GM18508 (cell line): ENCODE measurements around the gene TRMT5.

Source experiments
- ATAC-seq: cut with Tn5 transposase; IDR thresholded peaks from one replicate; pipeline ENCODE4 v1.9.1; 2021; ENCODE audit warnings: moderate number of reproducible peaks; ENCODE audit not compliant: insufficient read depth, unreplicated experiment

TRMT5 gene

DNA sequence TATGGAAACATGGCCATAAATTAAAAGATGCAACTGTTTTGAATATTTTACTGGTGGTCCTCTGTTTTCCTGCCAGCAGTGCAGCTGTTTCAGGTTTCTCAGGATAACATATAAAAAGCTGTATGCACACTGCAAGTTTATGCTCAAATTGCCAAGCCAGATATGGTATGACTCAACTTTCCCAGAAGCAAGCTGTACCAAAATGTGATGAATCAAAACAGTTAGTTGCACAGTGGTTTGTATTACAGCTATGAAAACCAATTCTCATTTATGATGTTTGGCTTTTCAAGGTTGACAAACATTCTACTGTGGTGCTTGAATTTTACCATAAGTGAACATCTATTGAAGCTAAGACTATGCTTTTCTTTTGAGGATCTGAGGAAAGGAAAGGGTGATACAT lies 15.5 kb downstream of the TRMT5 start:
- ATAC-seq, result no peak

DNA sequence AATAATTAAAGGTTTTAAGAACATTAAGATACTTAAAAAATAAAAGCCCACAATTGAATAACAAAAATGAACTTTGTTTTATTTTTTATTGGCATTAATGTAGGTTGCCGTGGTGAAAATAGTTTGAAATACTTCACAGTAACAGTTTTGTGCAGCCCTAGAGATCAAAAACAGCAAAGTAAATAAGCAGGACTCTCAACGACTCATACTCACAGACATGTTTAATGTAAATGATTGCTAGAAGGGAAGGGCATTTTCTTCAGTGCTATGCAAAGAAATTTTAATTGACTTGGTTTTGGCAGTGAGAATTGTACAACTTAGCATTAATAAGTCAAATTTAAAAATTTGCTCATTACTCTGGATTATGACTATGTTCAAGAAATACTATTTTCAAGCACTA lies 16.0 kb downstream of the TRMT5 start:
- no peak for ATAC-seq

DNA sequence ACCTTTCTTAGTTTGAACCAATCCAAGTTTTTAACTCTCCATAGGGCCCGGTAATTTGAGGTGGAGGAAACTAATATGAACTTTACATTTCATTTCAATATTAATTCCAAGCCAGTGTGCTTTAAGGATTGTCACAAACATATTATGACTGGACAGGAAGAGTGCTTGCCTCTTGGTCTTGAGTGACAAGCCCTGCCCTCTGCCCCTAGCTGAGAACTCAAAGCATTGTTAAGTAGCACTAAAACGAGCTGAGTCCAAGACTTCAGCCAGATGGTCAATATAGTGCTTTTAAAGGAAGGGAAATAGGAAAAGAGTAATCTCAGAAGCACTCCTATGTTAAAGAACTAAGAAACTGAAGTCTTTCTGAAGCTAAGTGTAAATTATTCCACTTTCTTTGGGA lies 17.1 kb downstream of the TRMT5 start:
- ATAC-seq, result no peak

DNA sequence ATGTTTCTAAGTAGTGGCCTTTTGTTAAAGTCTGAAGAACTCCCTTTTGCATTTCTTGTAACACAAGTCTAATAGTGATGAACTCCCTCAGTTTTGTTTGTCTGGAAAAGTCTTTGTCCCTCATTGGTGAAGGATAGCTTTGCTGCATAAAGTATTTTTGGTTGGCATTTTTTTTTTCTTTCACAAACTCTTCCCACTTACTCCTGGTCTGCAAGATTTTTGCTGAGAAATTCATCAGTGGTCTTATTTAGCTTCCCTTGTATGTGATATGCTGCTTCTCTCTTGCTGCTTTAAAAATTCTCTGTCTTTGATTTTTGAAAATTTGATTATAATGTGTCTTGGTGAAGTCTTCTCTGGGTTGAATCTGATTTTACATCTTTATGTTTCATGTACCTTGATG lies 22.7 kb downstream of the TRMT5 start:
- no peak for ATAC-seq

DNA sequence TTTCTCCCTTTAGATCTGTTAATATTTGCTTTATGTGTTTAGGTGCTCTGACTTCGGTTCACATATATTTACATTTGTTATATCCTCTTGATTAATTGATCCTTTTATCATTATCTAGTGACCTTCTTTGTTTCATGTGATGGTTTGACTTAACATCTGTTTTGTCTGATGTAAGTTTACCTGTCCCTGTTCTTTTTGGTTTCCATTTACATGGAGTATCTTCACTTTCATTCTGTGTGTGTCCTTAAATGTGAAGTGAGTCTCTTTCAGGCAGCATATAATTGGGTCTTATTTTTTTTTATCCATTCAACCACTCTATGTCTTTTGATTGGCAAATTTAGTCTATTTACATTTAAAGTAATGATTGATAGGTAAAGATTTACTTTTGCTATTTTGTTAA lies 24.2 kb downstream of the TRMT5 start:
- no peak for ATAC-seq

DNA sequence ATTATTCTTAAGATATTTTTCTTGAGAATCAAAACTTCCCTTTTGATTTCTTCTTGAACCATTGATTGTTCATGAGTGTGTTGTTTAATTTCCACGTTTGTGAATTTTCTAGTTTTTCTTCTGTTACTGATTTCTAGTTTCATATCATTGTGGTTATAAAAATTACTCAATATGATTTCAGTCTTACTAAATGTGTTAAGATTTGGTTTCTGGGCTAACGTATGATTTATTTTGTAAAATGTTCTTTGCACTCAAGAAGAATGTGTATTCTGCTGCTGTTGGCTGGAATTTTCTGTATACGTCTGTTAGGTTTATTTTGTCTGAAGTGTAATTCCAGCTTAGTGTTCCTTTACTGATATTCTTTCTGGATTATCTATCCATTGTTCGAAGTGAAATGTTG lies 24.7 kb downstream of the TRMT5 start:
- no peak for ATAC-seq

DNA sequence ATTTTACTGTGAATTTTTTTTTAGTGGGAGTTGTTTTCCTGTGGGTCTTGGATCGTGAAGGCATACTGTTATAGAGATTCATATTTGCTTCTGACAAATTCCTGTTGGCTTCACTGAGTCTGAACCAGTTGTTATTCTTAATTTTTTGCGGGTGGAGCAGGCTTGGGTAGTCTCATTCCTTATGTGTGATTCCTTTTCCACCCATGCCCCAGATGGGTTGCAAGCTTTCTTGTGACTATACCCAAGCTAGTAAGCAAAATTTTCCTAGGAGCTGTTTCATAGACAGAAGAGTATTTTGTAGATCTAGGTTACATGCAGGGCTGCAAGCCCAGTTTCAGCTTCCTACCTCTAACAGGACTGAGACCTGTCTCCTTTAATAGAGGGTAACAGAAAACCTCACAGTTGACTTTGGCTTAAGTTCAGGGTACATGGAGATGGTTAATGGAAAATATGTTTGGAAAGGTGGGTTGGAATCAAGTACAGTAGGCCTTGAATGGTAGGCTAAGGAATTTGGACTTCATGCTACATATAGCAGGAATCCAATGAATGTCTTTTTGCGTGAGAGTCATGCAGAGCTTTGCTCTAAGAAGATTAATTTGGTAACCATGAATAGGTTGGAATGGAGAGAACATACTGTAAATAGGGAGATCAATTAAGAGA lies 29.0 kb downstream of the TRMT5 start:
- no peak for ATAC-seq

DNA sequence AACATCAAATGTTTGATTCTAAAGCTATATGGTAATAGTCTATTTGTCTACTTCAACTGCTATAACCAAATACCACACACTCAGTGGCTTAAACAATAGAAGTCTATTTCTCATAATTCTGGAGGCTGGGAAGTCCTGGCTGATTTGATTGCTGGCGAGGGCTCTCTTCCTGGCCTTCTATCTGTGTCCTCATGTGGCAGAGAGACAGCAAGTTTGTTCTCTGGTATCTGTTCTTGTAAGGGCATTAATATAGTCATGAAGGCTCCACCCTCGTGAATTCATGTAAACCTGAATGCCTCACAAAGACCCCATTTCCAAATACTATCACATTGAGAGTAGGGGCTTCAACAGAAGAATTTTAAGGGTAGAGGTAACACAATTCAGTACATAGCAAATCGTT lies 34.1 kb downstream of the TRMT5 start:
- no peak for ATAC-seq

DNA sequence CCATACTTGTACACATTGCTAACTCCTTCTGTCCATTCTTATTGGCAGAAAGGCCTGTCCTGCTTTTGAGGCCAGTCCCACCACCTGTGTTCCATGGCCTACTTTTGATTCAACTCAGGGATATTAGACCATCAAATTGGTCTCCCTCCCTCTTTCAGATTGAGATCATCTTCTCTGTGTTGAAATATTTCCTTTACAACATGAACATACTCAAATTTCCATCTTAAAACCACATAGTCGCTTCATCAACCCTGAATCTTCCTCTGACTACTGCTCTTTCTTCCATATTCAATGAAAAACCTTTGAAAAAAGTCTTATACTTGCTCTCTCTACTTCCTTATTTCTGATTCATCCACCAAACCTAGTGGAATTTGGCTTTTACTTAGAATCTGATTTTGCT lies 34.9 kb downstream of the TRMT5 start:
- no peak for ATAC-seq

DNA sequence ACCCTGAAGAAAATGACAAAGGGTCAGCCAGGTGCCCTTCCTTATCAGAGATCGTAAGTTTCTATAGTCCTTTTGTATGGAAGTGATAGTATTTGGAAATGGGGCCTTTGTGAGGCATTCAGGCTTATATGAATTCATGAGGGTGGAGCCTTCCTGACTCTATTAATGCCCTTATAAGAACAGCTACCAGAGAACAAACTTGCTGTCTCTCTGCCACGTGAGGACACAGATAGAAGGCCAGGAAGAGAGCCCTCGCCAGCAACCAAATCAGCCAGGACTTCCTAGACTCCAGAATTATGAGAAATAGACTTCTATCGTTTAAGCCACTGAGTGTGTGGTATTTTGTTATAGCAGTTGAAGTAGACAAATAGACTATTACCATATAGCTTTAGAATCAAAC lies 36.7 kb downstream of the TRMT5 start:
- ATAC-seq, result no peak

DNA sequence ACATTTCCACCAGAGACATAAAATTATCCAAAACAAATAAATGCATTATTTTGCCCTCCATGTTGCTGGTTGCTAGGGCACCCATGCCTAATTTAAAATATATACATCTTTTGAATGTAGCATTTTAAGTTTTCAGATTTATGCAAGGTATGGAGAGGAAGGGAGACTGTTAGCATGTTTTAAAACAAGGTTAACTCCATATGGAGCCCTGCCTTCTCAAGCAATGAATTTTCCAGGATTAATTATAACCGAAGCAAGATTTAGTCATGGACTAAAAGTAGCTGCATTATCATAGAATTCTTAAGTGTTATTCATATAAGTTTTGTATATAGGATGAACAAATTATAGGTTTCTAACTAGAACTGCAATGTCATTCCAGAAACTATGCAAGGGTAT lies 37.2 kb downstream of the TRMT5 start:
- no peak for ATAC-seq

DNA sequence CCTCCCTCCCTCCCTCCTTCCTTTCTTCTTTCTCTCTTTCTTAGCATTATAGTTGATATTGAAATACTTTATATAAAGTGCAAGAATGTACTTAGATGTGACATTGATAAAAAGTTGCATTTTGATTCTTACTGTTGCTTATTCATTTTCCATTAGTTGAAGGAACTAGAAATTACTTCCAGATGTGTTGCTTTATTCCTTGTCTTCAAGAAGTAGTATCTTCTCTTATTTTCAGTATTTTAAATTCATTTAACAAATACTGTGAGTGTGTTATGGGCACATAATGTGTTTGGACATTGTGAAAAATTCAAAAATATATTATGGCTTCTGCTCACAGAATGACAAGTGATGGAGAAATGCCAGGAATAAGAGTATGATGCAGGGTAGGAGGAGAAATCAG lies 45.6 kb downstream of the TRMT5 start:
- no peak for ATAC-seq

DNA sequence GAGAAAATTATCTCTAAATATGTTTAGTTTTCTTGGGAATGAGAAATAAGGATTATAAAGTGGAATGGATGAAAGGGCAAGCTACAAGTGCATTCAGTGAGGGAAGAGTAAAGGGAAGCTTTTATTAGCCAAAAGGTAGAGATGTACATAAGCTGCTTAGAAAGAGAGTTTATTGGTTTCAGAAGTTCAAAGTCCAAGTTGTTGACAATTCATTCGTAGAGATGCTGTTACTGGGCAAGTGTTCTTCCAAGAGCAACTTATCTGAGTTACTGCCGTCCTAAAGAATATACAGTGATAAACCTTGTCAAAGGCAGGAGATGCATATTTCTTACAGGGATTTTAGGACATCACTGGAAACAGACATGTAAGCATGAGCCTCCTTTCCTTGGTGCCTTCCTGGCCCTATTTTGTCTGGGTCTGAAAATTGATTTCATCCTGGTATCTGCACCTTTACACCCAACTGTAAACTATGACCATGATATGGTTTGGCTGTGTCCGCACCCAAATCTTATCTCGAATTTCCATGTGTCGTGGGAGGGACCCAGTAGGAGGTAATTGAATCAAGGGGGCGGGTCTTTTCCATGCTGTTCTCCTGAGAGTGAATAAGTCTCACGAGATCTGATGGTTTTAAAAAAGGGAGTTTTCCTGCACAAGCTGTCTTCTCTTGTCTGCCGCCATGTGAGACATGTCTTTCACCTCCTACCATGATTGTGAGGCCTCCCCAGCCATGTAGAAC lies 46.8 kb downstream of the TRMT5 start:
- no peak for ATAC-seq

DNA sequence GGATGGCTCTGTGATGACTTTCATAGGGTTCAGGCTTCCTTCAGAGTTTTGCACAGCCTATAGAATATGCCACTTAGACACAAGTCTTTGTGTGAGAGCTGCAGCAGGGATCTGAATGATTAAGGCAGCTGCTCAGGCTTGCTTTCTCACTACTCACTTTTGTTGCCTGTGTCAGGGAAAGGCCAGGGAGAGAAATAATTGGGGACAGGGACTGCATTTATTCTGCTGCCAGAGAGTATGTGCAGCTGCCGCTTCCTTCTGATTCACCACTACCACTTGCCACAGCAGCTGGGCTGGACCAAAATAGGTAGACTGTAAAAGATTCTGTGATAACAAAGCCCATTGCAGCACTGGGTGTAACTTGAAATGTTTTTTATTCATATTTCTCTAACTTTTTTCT lies 49.7 kb downstream of the TRMT5 start:
- no peak for ATAC-seq

DNA sequence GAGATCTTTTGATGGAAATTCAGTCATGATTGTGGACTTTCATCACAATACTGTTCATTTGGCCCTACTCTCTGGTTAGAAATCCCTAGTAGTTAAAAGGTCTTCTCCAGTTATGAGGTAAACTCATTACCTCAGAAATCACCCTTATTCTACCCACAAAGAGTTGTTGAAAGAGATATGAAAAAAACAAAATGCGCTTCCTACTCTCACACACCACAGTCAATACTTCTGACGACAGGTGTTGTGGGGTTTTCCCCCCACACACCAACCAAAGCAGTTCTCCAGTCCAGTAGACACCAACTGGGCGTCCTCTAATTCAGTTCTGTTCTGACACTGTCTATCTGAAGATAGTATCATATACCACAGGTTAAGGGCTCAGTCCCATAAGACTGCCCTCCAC lies 54.9 kb downstream of the TRMT5 start:
- ATAC-seq, result peak; percentile 89

DNA sequence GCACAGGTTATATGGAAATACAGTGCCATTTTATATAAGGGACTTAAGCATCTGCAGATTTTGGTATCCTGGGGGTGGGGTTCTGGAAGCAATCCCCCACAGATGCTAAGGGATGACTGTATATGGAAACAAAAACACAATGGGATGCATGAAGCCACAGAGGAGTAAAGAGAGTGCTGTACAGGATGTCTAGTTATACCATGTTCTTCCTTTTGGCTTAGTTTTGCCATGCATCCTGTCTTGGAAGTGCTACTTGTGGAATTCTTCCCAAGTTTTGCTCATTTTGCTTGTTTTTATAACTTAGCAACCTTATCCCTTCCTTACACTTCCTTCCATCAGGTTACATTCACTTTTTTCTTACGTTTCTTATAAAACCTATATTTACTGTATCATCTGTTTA lies 55.6 kb downstream of the TRMT5 start:
- ATAC-seq, result no peak

DNA sequence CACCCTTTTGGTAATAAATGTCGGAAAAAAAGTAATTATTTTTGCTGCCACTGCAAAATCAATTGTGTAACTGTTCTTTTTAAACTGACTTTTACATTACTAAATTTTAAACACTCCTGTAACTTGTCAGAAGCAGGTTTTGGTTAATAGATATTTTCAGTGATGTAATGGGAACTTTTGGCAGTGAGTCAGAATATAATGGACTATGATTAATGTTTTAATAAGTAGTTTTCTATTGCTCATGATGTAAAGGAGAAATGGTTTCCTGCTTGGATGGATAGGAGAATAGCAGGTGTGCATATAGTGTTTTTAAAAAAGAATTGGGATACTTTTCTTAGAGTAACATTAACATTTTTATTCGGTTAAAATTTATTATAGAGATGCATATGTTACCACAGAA lies 58.8 kb downstream of the TRMT5 start:
- ATAC-seq, result no peak
